Neural cell (in vitro differentiated cells): ENCODE results near the gene ASTL. TPM values are rescaled to one million over a fixed set of nuclear protein-coding genes. Genes with fewer than 3 reads are reported as not detected.

Experiments
- H2AFZ ChIP-seq: fragments of 200-600, 300-800 bp; sonication (generic), shearing (Covaris generic); 2 replicates; pipeline ENCODE4 v1.6.0; 2014; ENCODE audit warnings: low read depth, mild to moderate bottlenecking, antibody characterized with exemption, low read length, moderate library complexity
- H3F3A ChIP-seq: fragments of 200-600 bp; shearing (Covaris generic); 2 replicates; pipeline ENCODE4 v1.6.1; 2016; ENCODE audit warnings: mild to moderate bottlenecking, moderate library complexity, mixed read lengths, antibody characterized with exemption, low read length; ENCODE audit not compliant: insufficient read depth, poor library complexity, severe bottlenecking
- H3K27ac ChIP-seq: fragments of 200-600, 300-800 bp; sonication (generic), shearing (Covaris generic); 2 replicates; pipeline ENCODE4 v1.5.1; 2014; ENCODE audit warnings: mild to moderate bottlenecking, low read length, moderate library complexity
- H3K27me3 ChIP-seq: fragments of 300-800, 200-600 bp; sonication (generic), shearing (Covaris generic); 2 replicates; pipeline ENCODE4 v1.6.0; 2014; ENCODE audit warnings: mild to moderate bottlenecking, low read depth, low read length, moderate library complexity; ENCODE audit not compliant: insufficient read depth
- H3K36me3 ChIP-seq: fragments of 300-800, 200-600 bp; sonication (generic), shearing (Covaris generic); 2 replicates; pipeline ENCODE4 v1.5.1; 2014; ENCODE audit warnings: mild to moderate bottlenecking, antibody characterized with exemption, low read length, moderate library complexity; ENCODE audit not compliant: insufficient read depth
- H3K4me2 ChIP-seq: fragments of 300-800, 200-600 bp; sonication (generic), shearing (Covaris generic); 2 replicates; pipeline ENCODE4 v1.6.0; 2014; ENCODE audit warnings: mild to moderate bottlenecking, low read length
- H3K4me3 ChIP-seq: fragments of 300-800, 200-600 bp; sonication (generic), shearing (Covaris generic); 2 replicates; pipeline ENCODE4 v1.5.1; 2014; ENCODE audit warnings: mild to moderate bottlenecking, low read length, moderate library complexity
- H3K79me2 ChIP-seq: fragments of 200-600 bp; shearing (Covaris generic); replicated peaks from 2 replicates; pipeline ENCODE4 v1.6.0; 2014; ENCODE audit warnings: mild to moderate bottlenecking, low read length, moderate library complexity; ENCODE audit not compliant: insufficient read depth
- H3K9ac ChIP-seq: fragments of 300-800, 200-600 bp; sonication (generic), shearing (Covaris generic); 2 replicates; pipeline ENCODE4 v1.6.1; 2016; ENCODE audit warnings: mild to moderate bottlenecking, low read length, mixed read lengths
- H3K9me2 ChIP-seq: fragments of 200-600 bp; shearing (Covaris generic); 2 replicates; pipeline ENCODE4 v1.6.1; 2016; ENCODE audit warnings: mild to moderate bottlenecking, low read length, mixed read lengths; ENCODE audit not compliant: insufficient read depth
- H3K9me3 ChIP-seq: fragments of 200-600, 300-800 bp; sonication (generic), shearing (Covaris generic); 2 replicates; pipeline ENCODE4 v1.6.1; 2016; ENCODE audit warnings: mild to moderate bottlenecking, mixed run types, low read length, moderate library complexity, mixed read lengths
- H4K20me1 ChIP-seq: fragments of 200-600 bp; shearing (Covaris generic); 2 replicates; pipeline ENCODE4 v1.6.1; 2016; ENCODE audit warnings: mild to moderate bottlenecking, mixed run types; ENCODE audit not compliant: insufficient read depth
- CTCF ChIP-seq: fragments of 450-650 bp; IDR thresholded peaks from 2 replicates; pipeline ENCODE4 v1.5.1; 2014; ENCODE audit warnings: antibody characterized with exemption, mild to moderate bottlenecking, moderate library complexity; ENCODE audit not compliant: poor library complexity, severe bottlenecking
- EP300 ChIP-seq: fragments of 450-650 bp; conservative IDR thresholded peaks from 2 replicates; pipeline ENCODE4 v1.6.1; 2014; ENCODE audit warnings: antibody characterized with exemption, mild to moderate bottlenecking, moderate library complexity; ENCODE audit not compliant: poor library complexity, severe bottlenecking
- EZH2 ChIP-seq: fragments of 200-600, 300-800 bp; shearing (Covaris generic), sonication (generic); IDR thresholded peaks from 2 replicates; pipeline ENCODE4 v1.6.1; 2014; ENCODE audit warnings: antibody characterized with exemption, low read length, borderline replicate concordance, mild to moderate bottlenecking; ENCODE audit not compliant: insufficient read depth, poor library complexity, severe bottlenecking
- MXI1 ChIP-seq: fragments of 450-650 bp; conservative IDR thresholded peaks from 2 replicates; pipeline ENCODE4 v1.6.1; 2014; ENCODE audit warnings: antibody characterized with exemption, mild to moderate bottlenecking; ENCODE audit not compliant: poor library complexity, severe bottlenecking
- POLR2AphosphoS5 ChIP-seq: IDR thresholded peaks from 2 replicates; pipeline ENCODE4 v1.6.1; 2012
- RAD21 ChIP-seq: fragments of 450-650 bp; conservative IDR thresholded peaks from 2 replicates; pipeline ENCODE4 v1.6.1; 2014; ENCODE audit warnings: antibody characterized with exemption, mild to moderate bottlenecking, moderate library complexity
- REST ChIP-seq: IDR thresholded peaks from 2 replicates; pipeline ENCODE4 v1.6.1; 2012; ENCODE audit warnings: borderline replicate concordance
- SMC3 ChIP-seq: fragments of 450-650 bp; conservative IDR thresholded peaks from 2 replicates; pipeline ENCODE4 v1.6.1; 2014; ENCODE audit warnings: antibody characterized with exemption, mild to moderate bottlenecking, moderate library complexity; ENCODE audit not compliant: poor library complexity
- TAF1 ChIP-seq: IDR thresholded peaks from 2 replicates; pipeline ENCODE4 v1.6.1; 2012; ENCODE audit warnings: low read depth
- polyA plus RNA-seq: library from polyadenylated mRNA; depleted of rRNA; stranded (reverse); fragments of >200 nt; gene quantifications from 2 replicates; pipeline ENCODE4 v1.2.3, GENCODE V29; 2014

ASTL gene
- polyA plus RNA-seq, 1 donor from 2014 or later: not detected

GRCh38 chr2:96146881-96147592 lies 8.7 kb upstream of the ASTL start:
- Histone ChIP-seq H2AFZ (no peak overlapping the region), H3F3A (no peaks in the 10 kb centered on the region), H3K27me3 (peaks cover 31% of the 10 kb centered on the region), H3K27ac (no peak overlapping the region), H3K9ac (no peak overlapping the region), H3K79me2 (no peaks in the 10 kb centered on the region), H4K20me1 (no peaks in the 10 kb centered on the region), H3K9me2 (no peaks in the 10 kb centered on the region), H3K9me3 (no peaks in the 10 kb centered on the region), H3K4me2 (no peak overlapping the region), H3K36me3 (no peaks in the 10 kb centered on the region), H3K4me3 (no peak overlapping the region)
- TF ChIP-seq EZH2 (no peak), POLR2AphosphoS5 (no peak), REST (no peak), MXI1 (no peak), EP300 (no peak), CTCF (no peak), RAD21 (no peak), SMC3 (no peak), TAF1 (no peak)

GRCh38 chr2:96146153-96146880 lies 8.0 kb upstream of the ASTL start:
- no peak overlapping the region for H2AFZ ChIP-seq
- TF ChIP-seq TAF1 (no peak), MXI1 (no peak)
- no peaks in the 10 kb centered on the region for H3K79me2 ChIP-seq
- H3F3A ChIP-seq: no peaks in the 10 kb centered on the region
- no peak overlapping the region for H3K27ac ChIP-seq
- H3K9ac ChIP-seq: no peak overlapping the region
- H3K4me2 ChIP-seq: no peak overlapping the region
- H3K27me3 ChIP-seq: peaks cover 31% of the 10 kb centered on the region
- no peaks in the 10 kb centered on the region for H3K9me3 ChIP-seq
- H3K9me2 ChIP-seq: no peaks in the 10 kb centered on the region
- H3K36me3 ChIP-seq: no peaks in the 10 kb centered on the region
- no peaks in the 10 kb centered on the region for H4K20me1 ChIP-seq
- no peak overlapping the region for H3K4me3 ChIP-seq
